HFFc6 (cell line): ENCODE data around the gene CERS1. TPM values are rescaled to one million over a fixed set of nuclear protein-coding genes. Genes with fewer than 3 reads are reported as not detected.

Experiments
- DNase-seq: peaks from one replicate; pipeline ENCODE4 v3.0.0-alpha.2; 2018
- H3K27ac Mint-ChIP-seq: 2 replicates; pipeline ENCODE4 v1.8.0; 2020; ENCODE audit warnings: mild to moderate bottlenecking, mixed read lengths
- H3K27me3 Mint-ChIP-seq: 2 replicates; pipeline ENCODE4 v1.8.0; 2021; ENCODE audit warnings: mild to moderate bottlenecking, moderate library complexity, mixed read lengths; ENCODE audit not compliant: insufficient read depth
- H3K36me3 Mint-ChIP-seq: 2 replicates; pipeline ENCODE4 v1.8.0; 2021; ENCODE audit warnings: low read depth, mixed read lengths
- H3K4me1 Mint-ChIP-seq: 2 replicates; pipeline ENCODE4 v1.8.0; 2020; ENCODE audit warnings: low read depth, mixed read lengths
- H3K4me3 Mint-ChIP-seq: 2 replicates; pipeline ENCODE4 v1.8.0; 2020; ENCODE audit warnings: mild to moderate bottlenecking, moderate library complexity, mixed read lengths
- H3K9me3 Mint-ChIP-seq: 2 replicates; pipeline ENCODE4 v1.8.0; 2020; ENCODE audit warnings: mild to moderate bottlenecking, mixed read lengths
- CTCF ChIP-seq: fragments of 200-600 bp; sonication (generic); IDR thresholded peaks from 2 replicates; pipeline ENCODE4 v1.5.0; 2021; ENCODE audit warnings: antibody characterized with exemption, mild to moderate bottlenecking
- total RNA-seq, 6 experiments: library from RNA; stranded (reverse); fragmentation: NEBNext Ultra II Directional; extraction: Animal tissue kit (Norgen Biotek cat#: 25700); gene quantifications; 2 replicates in 1 of 6; 3 replicates in 5 of 6; pipeline ENCODE4 v1.2.3, GENCODE V29; 2021

The CERS1 gene
- total RNA-seq, 6 experiments from 2014 or later: 0.96 to 2.1 (median 1.3) TPM

GRCh38 chr19:18842166-18842565 is 53.8 kb downstream of the CERS1 start:
- Mint-ChIP-seq H3K36me3 (no peaks in the 10 kb centered on the region), H3K9me3 (no peaks in the 10 kb centered on the region), H3K27me3 (no peaks in the 10 kb centered on the region; the same call in 1 of the 2 replicates), H3K4me1 (peaks cover 84% of the 10 kb centered on the region), H3K4me3 (no peak overlapping the region), H3K27ac (peak overlapping the region; percentile 63)
- no peak for TF ChIP-seq CTCF
- DNase-seq: no peak

GRCh38 chr19:18841400-18841799 is 54.6 kb downstream of the CERS1 start:
- no peaks in the 10 kb centered on the region for H3K36me3 Mint-ChIP-seq
- H3K4me1 Mint-ChIP-seq: peaks cover 79% of the 10 kb centered on the region
- DNase-seq: no peak
- no peaks in the 10 kb centered on the region; the same call in 1 of the 2 replicates for H3K27me3 Mint-ChIP-seq
- no peak overlapping the region for H3K27ac Mint-ChIP-seq
- no peak for TF ChIP-seq CTCF
- no peak overlapping the region for H3K4me3 Mint-ChIP-seq
- no peaks in the 10 kb centered on the region for H3K9me3 Mint-ChIP-seq

GRCh38 chr19:18840288-18841267 is 55.4 kb downstream of the CERS1 start:
- Mint-ChIP-seq H3K4me3 (no peak overlapping the region), H3K9me3 (no peaks in the 10 kb centered on the region), H3K27me3 (no peaks in the 10 kb centered on the region; the same call in 1 of the 2 replicates), H3K27ac (peak overlapping the region; percentile 57; the same call in 1 of the 2 replicates), H3K36me3 (0 out of 2 replicates have a peak, but pooled peaks cover 3% of the 10 kb centered on the region), H3K4me1 (peaks cover 79% of the 10 kb centered on the region)
- no peak for DNase-seq
- no peak for TF ChIP-seq CTCF

DNA sequence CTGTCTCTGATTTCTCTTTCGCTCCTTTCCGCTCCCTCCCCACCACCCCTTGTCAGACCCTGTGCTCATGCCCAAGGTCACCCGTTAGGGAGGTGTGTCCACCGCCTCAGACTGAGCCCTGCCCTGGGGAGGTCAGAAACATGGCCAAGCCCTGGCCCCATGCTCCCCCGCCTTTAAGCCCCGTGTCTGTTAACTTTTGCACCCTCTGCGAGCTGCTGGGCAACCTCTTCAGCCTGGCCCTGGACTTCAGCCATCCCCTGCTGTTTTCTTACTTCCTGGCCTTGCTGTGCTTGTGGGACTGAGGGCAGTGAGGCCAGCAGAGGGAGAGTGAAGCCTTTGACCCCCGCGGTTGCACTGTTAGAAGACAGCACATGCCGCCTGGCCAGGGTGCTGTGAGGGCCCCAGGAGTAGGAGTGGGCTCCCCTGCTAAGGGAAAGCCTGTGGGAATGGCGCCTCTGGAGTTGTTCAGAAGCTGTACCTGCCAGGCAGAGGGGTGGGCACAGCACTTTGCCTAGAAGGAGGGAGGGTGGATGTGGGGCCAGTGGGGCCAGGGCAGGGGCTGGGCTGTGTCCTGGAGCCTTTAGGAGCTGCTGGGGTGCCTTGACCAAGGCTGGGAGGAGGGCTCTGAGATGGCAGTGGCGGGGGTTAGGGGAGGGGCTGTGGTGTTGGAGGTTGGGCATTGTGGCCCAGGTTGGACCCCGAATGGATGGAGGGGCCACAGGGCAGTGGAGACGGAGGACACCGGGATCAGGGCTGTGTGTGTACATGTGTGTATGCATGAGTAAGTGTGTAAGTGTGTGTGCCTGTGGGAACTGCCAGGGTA is 56.3 kb downstream of the CERS1 start:
- TF ChIP-seq CTCF: no peak
- DNase-seq: no peak
- Mint-ChIP-seq H3K36me3 (peaks cover 9% of the 10 kb centered on the region), H3K4me1 (peaks cover 81% of the 10 kb centered on the region), H3K9me3 (no peaks in the 10 kb centered on the region), H3K27ac (peak overlapping the region; percentile 57; the same call in 1 of the 2 replicates), H3K4me3 (no peak overlapping the region; the same call in 1 of the 2 replicates), H3K27me3 (no peaks in the 10 kb centered on the region; the same call in 1 of the 2 replicates)

DNA sequence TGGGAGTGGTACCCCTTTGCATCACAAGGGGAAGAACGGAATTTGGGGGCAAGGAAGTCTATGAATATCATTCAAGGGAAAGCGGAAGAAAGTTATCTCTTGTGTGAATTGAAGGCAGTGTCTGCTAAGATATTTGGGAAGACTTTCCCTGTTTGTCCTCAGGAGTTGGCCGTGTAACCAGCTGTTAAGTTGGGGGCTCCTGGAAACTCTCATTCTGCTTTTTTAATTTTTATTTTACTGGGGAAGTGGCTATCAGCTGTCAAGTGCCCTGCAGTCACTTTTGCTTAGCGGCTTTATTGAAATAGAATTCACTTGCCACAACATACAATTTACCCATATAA is 61.3 kb downstream of the CERS1 start:
- Mint-ChIP-seq H3K4me1 (peaks cover 60% of the 10 kb centered on the region), H3K9me3 (no peaks in the 10 kb centered on the region), H3K27me3 (no peaks in the 10 kb centered on the region; the same call in 1 of the 2 replicates), H3K36me3 (peaks cover 28% of the 10 kb centered on the region), H3K27ac (peak overlapping the region; percentile 25), H3K4me3 (peak overlapping the region; percentile 98)
- TF ChIP-seq CTCF: no peak
- no peak for DNase-seq
